H9 (cell line): Measurements from ENCODE around the gene DLX2. TPM values are rescaled to one million over a fixed set of nuclear protein-coding genes. Genes with fewer than 3 reads are reported as not detected.

Experiments
- DNase-seq: peaks from one replicate; pipeline ENCODE4 v3.0.0-alpha.2; 2017
- H2AFZ ChIP-seq: one replicate; pipeline ENCODE4 v1.6.1; 2013; ENCODE audit warnings: mild to moderate bottlenecking, low read length, control low read depth, moderate library complexity
- H2AK5ac ChIP-seq: 2 replicates; pipeline ENCODE4 v1.6.1; 2013; ENCODE audit warnings: low read length, control low read depth, mixed read lengths; ENCODE audit not compliant: insufficient read length
- H2BK120ac ChIP-seq: one replicate; pipeline ENCODE4 v1.6.1; 2013; ENCODE audit warnings: low read depth, mild to moderate bottlenecking, low read length, control low read depth, inconsistent platforms; ENCODE audit not compliant: poor library complexity, severe bottlenecking
- H2BK12ac ChIP-seq: 2 replicates; pipeline ENCODE4 v1.6.1; 2013; ENCODE audit warnings: low read length, control low read depth, mixed read lengths, low read depth; ENCODE audit not compliant: insufficient read length
- H2BK15ac ChIP-seq: 2 replicates; pipeline ENCODE4 v1.6.1; 2013; ENCODE audit warnings: low read depth, low read length, control low read depth
- H2BK20ac ChIP-seq: one replicate; pipeline ENCODE4 v1.6.1; 2013; ENCODE audit warnings: low read depth, mild to moderate bottlenecking, low read length, control low read depth, inconsistent platforms; ENCODE audit not compliant: poor library complexity, severe bottlenecking
- H2BK5ac ChIP-seq: 2 replicates; pipeline ENCODE4 v1.6.1; 2013; ENCODE audit warnings: low read length, control low read depth, mixed read lengths; ENCODE audit not compliant: insufficient read length
- H3K14ac ChIP-seq: 2 replicates; pipeline ENCODE4 v1.6.1; 2013; ENCODE audit warnings: low read length, control low read depth; ENCODE audit not compliant: insufficient read depth
- H3K18ac ChIP-seq: 2 replicates; pipeline ENCODE4 v1.6.1; 2013; ENCODE audit warnings: low read depth, mild to moderate bottlenecking, mixed read lengths, low read length, control low read depth; ENCODE audit not compliant: insufficient read length
- H3K23ac ChIP-seq: 2 replicates; pipeline ENCODE4 v1.6.1; 2013; ENCODE audit warnings: low read length, control low read depth, mixed read lengths, low read depth; ENCODE audit not compliant: insufficient read length
- H3K23me2 ChIP-seq: 2 replicates; pipeline ENCODE4 v1.6.1; 2013; ENCODE audit warnings: low read depth, mild to moderate bottlenecking, mixed read lengths, low read length, control low read depth; ENCODE audit not compliant: insufficient read length, poor library complexity, severe bottlenecking
- H3K27ac ChIP-seq: 2 replicates; pipeline ENCODE4 v1.5.1; 2013; ENCODE audit warnings: low read length, control low read depth, mixed read lengths, low read depth; ENCODE audit not compliant: insufficient read length
- H3K27me3 ChIP-seq: 2 replicates; pipeline ENCODE4 v1.6.1; 2013; ENCODE audit warnings: low read length, control low read depth, inconsistent platforms; ENCODE audit not compliant: insufficient read depth
- H3K4ac ChIP-seq: 2 replicates; pipeline ENCODE4 v1.6.1; 2013; ENCODE audit warnings: low read depth, mild to moderate bottlenecking, control low read depth, inconsistent platforms, low read length, moderate library complexity
- H3K4me1 ChIP-seq: 2 replicates; pipeline ENCODE4 v1.6.1; 2013; ENCODE audit warnings: low read length, control low read depth, inconsistent platforms; ENCODE audit not compliant: insufficient read depth
- H3K4me2 ChIP-seq: 2 replicates; pipeline ENCODE4 v1.6.1; 2013; ENCODE audit warnings: low read length, control low read depth, mixed read lengths; ENCODE audit not compliant: insufficient read length, insufficient read depth
- H3K56ac ChIP-seq: 2 replicates; pipeline ENCODE4 v1.6.1; 2013; ENCODE audit warnings: low read depth, mild to moderate bottlenecking, mixed read lengths, low read length, control low read depth; ENCODE audit not compliant: insufficient read length
- H3K79me1 ChIP-seq: 2 replicates; pipeline ENCODE4 v1.6.1; 2013; ENCODE audit warnings: low read depth, mild to moderate bottlenecking, moderate library complexity, low read length, control low read depth, inconsistent platforms; ENCODE audit not compliant: insufficient read depth, poor library complexity, severe bottlenecking
- H3K79me2 ChIP-seq: 2 replicates; pipeline ENCODE4 v1.6.1; 2013; ENCODE audit warnings: low read length, control low read depth, inconsistent platforms; ENCODE audit not compliant: insufficient read depth
- H3K9ac ChIP-seq: 2 replicates; pipeline ENCODE4 v1.6.1; 2013; ENCODE audit warnings: low read length, control low read depth, mixed read lengths; ENCODE audit not compliant: insufficient read length; ENCODE audit errors: extremely low read depth
- H3K9me3 ChIP-seq: one replicate; pipeline ENCODE4 v1.6.1; 2013; ENCODE audit warnings: low read depth, low read length, inconsistent platforms; ENCODE audit not compliant: control insufficient read depth
- H3T11ph ChIP-seq: one replicate; pipeline ENCODE4 v1.6.1; 2013; ENCODE audit warnings: mild to moderate bottlenecking, low read length, control low read depth, inconsistent platforms
- H4K20me1 ChIP-seq: one replicate; pipeline ENCODE4 v1.6.1; 2013; ENCODE audit not compliant: control insufficient read depth, insufficient read length, insufficient read depth
- H4K5ac ChIP-seq: 2 replicates; pipeline ENCODE4 v1.6.1; 2013; ENCODE audit warnings: low read depth, mild to moderate bottlenecking, mixed read lengths, low read length, control low read depth; ENCODE audit not compliant: insufficient read length
- H4K8ac ChIP-seq: replicated peaks from 2 replicates; pipeline ENCODE4 v1.6.1; 2013; ENCODE audit warnings: low read length, control low read depth, mixed read lengths, low read depth; ENCODE audit not compliant: insufficient read length
- H4K91ac ChIP-seq: 2 replicates; pipeline ENCODE4 v1.6.1; 2013; ENCODE audit warnings: low read depth, mild to moderate bottlenecking, moderate library complexity, mixed read lengths, low read length, control low read depth; ENCODE audit not compliant: insufficient read length
- H3K27ac Mint-ChIP-seq, 3 experiments: 2 replicates in 2 of 3; 3 replicates in 1 of 3; pipeline ENCODE4 v1.8.0; 2020 to 2021; ENCODE audit warnings: mixed read lengths in 3 of 3, mild to moderate bottlenecking in 1 of 3, moderate library complexity in 1 of 3
- H3K27me3 Mint-ChIP-seq: 2 replicates; pipeline ENCODE4 v1.8.0; 2021; ENCODE audit warnings: low read depth, mild to moderate bottlenecking, moderate library complexity, mixed read lengths
- H3K36me3 Mint-ChIP-seq, 3 experiments: 2 replicates in 2 of 3; 3 replicates in 1 of 3; pipeline ENCODE4 v1.8.0; 2020 to 2021; ENCODE audit warnings: low read depth in 3 of 3, mixed read lengths in 3 of 3; ENCODE audit not compliant: insufficient read depth in 1 of 3
- H3K4me1 Mint-ChIP-seq, 2 experiments: 2 replicates each; pipeline ENCODE4 v1.8.0; 2020; ENCODE audit warnings: mixed read lengths in 2 of 2
- H3K4me3 Mint-ChIP-seq, 2 experiments: 2 replicates in 1 of 2; 3 replicates in 1 of 2; pipeline ENCODE4 v1.8.0; 2020 to 2021; ENCODE audit warnings: mild to moderate bottlenecking in 2 of 2, mixed read lengths in 2 of 2, moderate library complexity in 1 of 2
- H3K9me3 Mint-ChIP-seq, 2 experiments: 2 replicates in 1 of 2; 3 replicates in 1 of 2; pipeline ENCODE4 v1.8.0; 2020; ENCODE audit warnings: mild to moderate bottlenecking in 2 of 2, mixed read lengths in 2 of 2, moderate library complexity in 1 of 2
- CTCF ChIP-seq: fragments of 200-600 bp; sonication (generic); conservative IDR thresholded peaks from 3 replicates; pipeline ENCODE4 v1.8.0; 2021; ENCODE audit warnings: antibody characterized with exemption, mild to moderate bottlenecking
- WGBS: extraction: QIAGEN DNeasy Blood & Tissue Kit; methylation state at CpG from one replicate; pipeline ENCODE4 v1.1.7; 2013; ENCODE audit warnings: missing lambda C conversion rate, low lambda C conversion rate, mixed read lengths; ENCODE audit not compliant: insufficient read length; ENCODE audit errors: extremely low coverage; 5-methylcytosine and 5-hydroxymethylcytosine counted together
- total RNA-seq: library from RNA; stranded (reverse); gene quantifications from 2 replicates; pipeline ENCODE4 v1.2.1, GENCODE V29; 2021

Gene DLX2
- total RNA-seq, 1 experiment from 2014 or later: not detected

GRCh38 chr2:172100080-172100934, 2.4 kb downstream of the DLX2 start:
- no peak overlapping the region for H4K5ac ChIP-seq
- H2AK5ac ChIP-seq: no peak overlapping the region
- H3K4me1 ChIP-seq: no peaks in the 10 kb centered on the region
- peak overlapping the region in 1 of 2 experiments; percentile 47; a peak in 4 of 5 replicates for H3K4me3 Mint-ChIP-seq
- no peak overlapping the region for H3K23ac ChIP-seq
- H3K4ac ChIP-seq: no peak overlapping the region
- no peak overlapping the region for H2AFZ ChIP-seq
- no peaks in the 10 kb centered on the region for H3K79me1 ChIP-seq
- H3K9me3 ChIP-seq: no peaks in the 10 kb centered on the region
- peaks cover 3 to 9% of the 10 kb centered on the region in 2 experiments; a peak in 4 of 5 replicates for H3K9me3 Mint-ChIP-seq
- H3K79me2 ChIP-seq: no peaks in the 10 kb centered on the region
- H4K91ac ChIP-seq: no peak overlapping the region
- no peak overlapping the region for H3K18ac ChIP-seq
- no peak for TF ChIP-seq CTCF
- H3K27ac Mint-ChIP-seq: no peak overlapping the region
- no peak overlapping the region for H3K56ac ChIP-seq
- no peak overlapping the region for H2BK12ac ChIP-seq
- H2BK20ac ChIP-seq: no peak overlapping the region
- peaks cover 37 to 56% of the 10 kb centered on the region in 2 experiments for H3K4me1 Mint-ChIP-seq
- H3T11ph ChIP-seq: no peak overlapping the region
- H3K27ac ChIP-seq: no peak overlapping the region
- H3K9ac ChIP-seq: no peak overlapping the region
- DNase-seq: no peak
- no peak overlapping the region for H4K8ac ChIP-seq
- no peak overlapping the region for H3K4me2 ChIP-seq
- H2BK5ac ChIP-seq: no peak overlapping the region
- H4K20me1 ChIP-seq: no peaks in the 10 kb centered on the region
- H3K36me3 Mint-ChIP-seq: peaks cover 0 to 2% (median 1%) of the 10 kb centered on the region in 3 experiments; a peak in 2 of 7 replicates
- no peak overlapping the region for H3K14ac ChIP-seq
- peaks cover 28% of the 10 kb centered on the region for H3K23me2 ChIP-seq
- H2BK15ac ChIP-seq: no peak overlapping the region
- H3K27me3 Mint-ChIP-seq: peaks cover 100% of the 10 kb centered on the region
- peaks cover 83% of the 10 kb centered on the region for H3K27me3 ChIP-seq
- no peak overlapping the region for H2BK120ac ChIP-seq
- WGBS: no CpG with 5 or more reads among the region's 72 CpGs
